ENCODE measurements around the gene IL1B. TPM values are rescaled to one million over a fixed set of nuclear protein-coding genes. Genes with fewer than 3 reads are reported as not detected.
"Not testable (repeated sequence)": the region's sequence is repeated elsewhere in the genome, so short reads cannot be mapped to it uniquely, and the experiment has no call there.

The IL1B gene
- total RNA-seq, 4 donors from 2014 or later: 2.7 TPM; not detected in 3

DNA sequence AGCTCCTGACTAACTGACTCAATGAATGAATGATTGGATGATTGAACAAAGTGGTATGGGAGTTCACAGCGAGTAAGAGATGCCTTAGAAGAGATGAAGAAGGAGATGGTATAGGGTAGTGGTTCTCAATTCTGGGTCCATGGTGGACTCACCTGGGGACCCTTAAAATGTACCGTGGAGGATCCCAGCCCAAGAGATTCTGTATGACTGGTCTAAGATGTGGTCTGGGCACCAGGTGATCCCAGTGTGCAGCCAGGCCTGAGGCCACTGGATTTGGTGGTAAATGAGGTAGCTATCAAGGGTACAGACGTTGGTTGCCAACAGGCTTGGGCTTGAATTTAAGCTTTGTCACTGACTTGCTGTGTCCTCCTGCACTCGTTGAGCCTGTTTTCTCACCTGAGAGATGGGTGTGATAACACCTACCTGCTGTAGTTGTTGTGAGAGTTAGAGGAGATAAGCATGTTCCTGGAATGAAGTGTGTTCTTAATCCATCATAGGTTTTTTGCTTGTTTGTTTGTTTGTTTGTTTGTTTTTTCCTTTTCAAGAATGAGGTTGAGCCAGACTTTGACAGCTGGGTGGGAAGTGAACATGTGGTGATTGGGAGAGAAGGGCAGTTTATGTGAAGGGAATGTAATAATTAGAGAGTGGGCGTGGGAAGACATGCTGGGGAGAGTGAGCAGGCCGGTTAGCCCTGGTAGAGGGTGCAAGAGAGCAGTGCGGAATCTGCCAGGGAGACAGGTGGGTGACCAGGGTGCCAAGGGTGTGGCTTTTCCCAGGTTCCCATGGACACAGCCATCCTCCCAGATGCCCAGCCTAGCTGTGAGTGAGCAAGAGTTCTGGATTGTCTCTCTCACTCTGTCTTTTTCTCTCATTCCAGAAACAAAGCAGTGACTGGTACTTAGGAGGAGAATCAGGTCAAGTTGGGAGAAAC lies 31.4 kb upstream of the IL1B start:
- DNase-seq (ENCODE audit: extremely low spot score): peak; percentile 85
- intact Hi-C loops (cut with DNase I): no loop called here
- no peaks in the 10 kb centered on the region for H3K36me3 ChIP-seq
- H3K27ac ChIP-seq (replicated peaks in 1 of 4): no peak overlapping the region
- no peak overlapping the region for H3K4me3 ChIP-seq
- H3K27me3 ChIP-seq: no peaks in the 10 kb centered on the region
- H3K9me3 ChIP-seq: no peaks in the 10 kb centered on the region
- H3K4me1 ChIP-seq: peaks cover 0 to 9% (median 2%) of the 10 kb centered on the region in 4 donors
- 81% methylated on average over 7 of the region's 7 CpGs for WGBS
- TF ChIP-seq, protein P1, sequence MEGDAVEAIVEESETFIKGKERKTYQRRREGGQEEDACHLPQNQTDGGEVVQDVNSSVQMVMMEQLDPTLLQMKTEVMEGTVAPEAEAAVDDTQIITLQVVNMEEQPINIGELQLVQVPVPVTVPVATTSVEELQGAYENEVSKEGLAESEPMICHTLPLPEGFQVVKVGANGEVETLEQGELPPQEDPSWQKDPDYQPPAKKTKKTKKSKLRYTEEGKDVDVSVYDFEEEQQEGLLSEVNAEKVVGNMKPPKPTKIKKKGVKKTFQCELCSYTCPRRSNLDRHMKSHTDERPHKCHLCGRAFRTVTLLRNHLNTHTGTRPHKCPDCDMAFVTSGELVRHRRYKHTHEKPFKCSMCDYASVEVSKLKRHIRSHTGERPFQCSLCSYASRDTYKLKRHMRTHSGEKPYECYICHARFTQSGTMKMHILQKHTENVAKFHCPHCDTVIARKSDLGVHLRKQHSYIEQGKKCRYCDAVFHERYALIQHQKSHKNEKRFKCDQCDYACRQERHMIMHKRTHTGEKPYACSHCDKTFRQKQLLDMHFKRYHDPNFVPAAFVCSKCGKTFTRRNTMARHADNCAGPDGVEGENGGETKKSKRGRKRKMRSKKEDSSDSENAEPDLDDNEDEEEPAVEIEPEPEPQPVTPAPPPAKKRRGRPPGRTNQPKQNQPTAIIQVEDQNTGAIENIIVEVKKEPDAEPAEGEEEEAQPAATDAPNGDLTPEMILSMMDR (IDR thresholded peaks at IDR 0.05): no peak
- TF ChIP-seq POLR2AphosphoS5 (IDR thresholded peaks at IDR 0.05) (no peak), EP300 (IDR thresholded peaks at IDR 0.05) (no peak), POLR2A (IDR thresholded peaks at IDR 0.05; ENCODE audit: low read depth) (no peak)

DNA sequence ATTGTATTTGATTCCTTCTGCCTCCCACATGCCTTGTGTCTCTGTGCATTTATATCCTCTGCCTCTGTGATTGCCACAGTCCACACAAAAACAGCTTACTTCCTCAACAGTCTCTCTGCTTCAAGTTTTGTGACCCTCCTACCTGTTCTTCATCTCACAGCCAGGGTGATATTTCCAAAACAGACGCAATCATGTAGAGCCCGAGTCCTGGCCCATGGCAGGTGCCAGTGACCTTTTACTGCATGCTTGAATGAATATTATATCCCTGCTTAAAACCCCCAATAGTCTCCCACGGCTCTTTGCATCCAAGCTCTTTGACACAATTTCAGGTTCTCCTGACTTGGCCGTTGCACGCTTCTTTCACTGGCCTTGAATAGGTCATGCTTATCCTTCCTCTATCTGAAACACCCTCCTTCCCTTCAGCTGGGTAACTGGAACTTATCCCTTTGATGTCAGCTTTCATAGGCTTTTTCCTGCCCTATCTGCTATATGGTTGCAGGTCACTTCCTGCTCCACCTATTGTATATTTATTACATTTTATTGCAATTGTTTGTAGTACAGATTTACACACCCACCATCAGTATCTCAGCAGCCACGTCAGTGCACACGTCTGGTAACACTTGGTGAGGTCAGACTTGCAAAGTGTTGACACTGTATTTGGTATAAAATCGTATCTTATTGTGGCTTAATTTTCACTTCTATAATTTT lies 29.7 kb upstream of the IL1B start:
- TF ChIP-seq EP300 (IDR thresholded peaks at IDR 0.05) (no peak), POLR2A (IDR thresholded peaks at IDR 0.05; ENCODE audit: low read depth) (no peak), POLR2AphosphoS5 (IDR thresholded peaks at IDR 0.05) (no peak)
- TF ChIP-seq, protein P1 (IDR thresholded peaks at IDR 0.05): no peak
- 86% methylated on average over 8 of the region's 8 CpGs for WGBS
- Histone ChIP-seq H3K4me1 (peaks cover 0 to 9% (median 2%) of the 10 kb centered on the region in 4 donors), H3K36me3 (no peaks in the 10 kb centered on the region), H3K27me3 (no peaks in the 10 kb centered on the region), H3K9me3 (no peaks in the 10 kb centered on the region), H3K27ac (replicated peaks in 1 of 4) (no peak overlapping the region), H3K4me3 (no peak overlapping the region)
- intact Hi-C loops (cut with DNase I): no loop called here
- DNase-seq (ENCODE audit: extremely low spot score): peak; percentile 80

DNA sequence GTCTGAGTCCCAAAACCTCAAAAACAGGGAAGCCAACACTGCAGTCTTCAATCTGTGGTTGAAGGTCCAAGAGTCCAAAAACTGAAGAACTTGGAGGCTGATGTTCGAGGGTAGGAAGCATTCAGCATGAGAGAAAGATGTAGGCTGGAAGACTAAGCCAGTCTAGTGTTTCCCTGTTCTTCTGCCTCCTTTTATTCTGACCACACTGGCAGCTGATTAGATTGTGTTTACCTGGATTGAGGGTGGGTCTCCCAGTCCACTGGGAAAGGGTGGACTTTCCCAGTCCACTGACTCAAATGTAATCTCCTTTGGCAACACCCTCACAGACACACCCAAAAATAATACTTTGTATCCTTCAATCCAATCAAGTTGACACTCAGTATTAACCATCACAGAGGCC lies 27.5 kb upstream of the IL1B start:
- 81% methylated on average over 1 of the region's 1 CpG for WGBS
- H3K27ac ChIP-seq (replicated peaks in 1 of 4): no peak overlapping the region
- TF ChIP-seq POLR2AphosphoS5 (IDR thresholded peaks at IDR 0.05) (no peak), EP300 (IDR thresholded peaks at IDR 0.05) (no peak), POLR2A (IDR thresholded peaks at IDR 0.05; ENCODE audit: low read depth) (no peak)
- TF ChIP-seq, protein P1 (IDR thresholded peaks at IDR 0.05): no peak
- H3K4me3 ChIP-seq: no peak overlapping the region
- peaks cover 0 to 6% (median 0%) of the 10 kb centered on the region in 4 donors for H3K9me3 ChIP-seq
- H3K4me1 ChIP-seq: peaks cover 0 to 2% (median 0%) of the 10 kb centered on the region in 4 donors
- H3K36me3 ChIP-seq: no peaks in the 10 kb centered on the region
- DNase-seq (ENCODE audit: extremely low spot score): no peak
- intact Hi-C loops (cut with DNase I): no loop called here
- no peaks in the 10 kb centered on the region for H3K27me3 ChIP-seq

DNA sequence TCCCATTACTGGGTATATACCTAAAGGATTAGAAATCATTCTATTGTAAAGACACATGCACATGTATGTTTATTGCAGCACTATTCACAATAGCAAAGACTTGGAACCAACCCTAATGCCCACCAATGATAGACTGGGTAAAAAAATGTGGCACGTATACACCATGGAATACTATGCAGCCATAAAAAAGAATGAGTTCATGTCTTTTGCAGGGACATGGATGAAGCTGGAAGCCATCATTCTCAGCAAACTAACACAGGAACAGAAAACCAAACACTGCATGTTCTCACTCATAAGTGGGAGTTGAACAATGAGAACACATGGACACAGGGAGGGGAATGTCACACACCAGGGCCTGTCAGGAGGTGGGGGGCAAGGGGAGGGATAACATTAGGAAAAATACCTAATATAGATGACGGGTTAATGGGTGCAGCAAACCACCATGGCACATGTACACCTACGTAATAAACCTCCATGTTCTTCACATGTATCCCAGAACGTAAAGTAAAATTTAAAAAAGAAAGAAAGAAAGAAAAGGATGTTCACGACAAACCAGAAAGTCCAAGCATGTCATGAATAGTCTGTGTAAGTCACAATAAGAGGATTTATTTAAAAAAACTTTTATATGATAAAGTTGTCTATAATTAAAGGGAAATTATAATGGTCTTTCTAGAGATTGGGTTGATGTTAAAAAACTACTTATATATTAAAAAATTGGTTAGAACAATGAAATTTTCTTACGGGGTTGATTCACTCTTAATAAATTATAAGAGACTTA lies 23.0 kb upstream of the IL1B start:
- H3K4me3 ChIP-seq; H3K27me3 ChIP-seq; H3K27ac ChIP-seq (replicated peaks in 1 of 4); H3K36me3 ChIP-seq; intact Hi-C loops (cut with DNase I); DNase-seq (ENCODE audit: extremely low spot score); H3K4me1 ChIP-seq; H3K9me3 ChIP-seq: not testable (repeated sequence)
- 73% methylated on average over 6 of the region's 6 CpGs for WGBS

DNA sequence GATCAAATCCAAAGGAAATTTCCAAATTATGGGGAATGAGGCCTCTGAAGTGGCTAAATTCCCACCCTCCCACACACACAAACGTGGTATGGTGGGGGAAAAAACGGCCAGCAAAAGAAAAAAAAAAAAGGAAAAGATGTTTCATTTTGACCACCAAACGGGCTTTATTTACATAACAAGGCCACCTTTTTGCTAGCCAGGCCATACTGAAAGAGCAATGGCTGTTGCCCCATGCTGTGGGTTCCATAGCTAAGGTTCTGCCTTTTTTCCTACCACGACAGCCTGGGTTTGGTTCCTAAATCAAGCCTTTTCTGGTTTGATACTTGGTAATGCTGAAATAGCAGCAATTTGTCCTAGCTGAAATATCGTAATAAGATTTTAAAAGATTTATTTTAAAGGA lies 14.0 kb upstream of the IL1B start:
- TF ChIP-seq POLR2AphosphoS5 (IDR thresholded peaks at IDR 0.05): no peak
- TF ChIP-seq POLR2A (IDR thresholded peaks at IDR 0.05; ENCODE audit: low read depth): no peak
- no peak for TF ChIP-seq EP300 (IDR thresholded peaks at IDR 0.05)
- TF ChIP-seq, protein P1 (IDR thresholded peaks at IDR 0.05): no peak
- H3K27ac ChIP-seq (replicated peaks in 1 of 4): no peak overlapping the region
- no peaks in the 10 kb centered on the region for H3K4me1 ChIP-seq
- H3K4me3 ChIP-seq: no peak overlapping the region
- no peak for DNase-seq (ENCODE audit: extremely low spot score)
- H3K9me3 ChIP-seq: no peaks in the 10 kb centered on the region
- H3K36me3 ChIP-seq: no peaks in the 10 kb centered on the region
- intact Hi-C loops (cut with DNase I): no loop called here
- no peaks in the 10 kb centered on the region for H3K27me3 ChIP-seq
- 90% methylated on average over 5 of the region's 5 CpGs for WGBS

All from esophagus muscularis mucosa (tissue), 4 donors.